ENCODE results near the gene SRBD1. TPM values are rescaled to one million over a fixed set of nuclear protein-coding genes. Genes with fewer than 3 reads are reported as not detected.
A peak's percentile ranks its signal among the peaks of the same experiment; 100 is the strongest.

SRBD1 gene
- total RNA-seq, 1 experiment from 2014 or later, result 17.3 TPM

GRCh38 chr2:45612731-45613130 lies 1.7 kb upstream of the SRBD1 start:
- Mint-ChIP-seq H3K4me3 (ENCODE audit: unreplicated experiment) (no peak overlapping the region), H3K9me3 (ENCODE audit: unreplicated experiment) (no peaks in the 10 kb centered on the region), H3K36me3 (ENCODE audit: insufficient read depth, unreplicated experiment) (no peaks in the 10 kb centered on the region), H3K27ac (ENCODE audit: low read depth, unreplicated experiment) (peak overlapping the region; percentile 94), H3K27me3 (ENCODE audit: insufficient read depth, unreplicated experiment) (no peaks in the 10 kb centered on the region), H3K4me1 (ENCODE audit: insufficient read depth, unreplicated experiment) (peaks cover 51% of the 10 kb centered on the region)
- ChIA-PET POLR2A (interaction anchor here (0.8 kb wide), 1 partner anchor 380 kb away, joined by 3 read pairs; no protein-coding TSS in a partner anchor), CTCF (interaction anchor here (0.5 to 2.5 kb wide), 4 partner anchors 23 to 118 kb away, joined by 3 to 11 read pairs (median 4); no protein-coding TSS in a partner anchor)
- intact Hi-C loops (cut with micrococcal nuclease), result no loop called here
- no TSS peak for BruUV-seq (replicated peaks)
- TF ChIP-seq CTCF (IDR thresholded peaks at IDR 0.05; ENCODE audit: unreplicated experiment), result no peak
- DNase-seq (ENCODE audit: unreplicated experiment), result peak; percentile 70

GRCh38 chr2:45612285-45612684 lies 1.2 kb upstream of the SRBD1 start:
- Mint-ChIP-seq H3K4me3 (ENCODE audit: unreplicated experiment) (peak overlapping the region; percentile 96), H3K36me3 (ENCODE audit: insufficient read depth, unreplicated experiment) (no peaks in the 10 kb centered on the region), H3K9me3 (ENCODE audit: unreplicated experiment) (no peaks in the 10 kb centered on the region), H3K27me3 (ENCODE audit: insufficient read depth, unreplicated experiment) (no peaks in the 10 kb centered on the region), H3K27ac (ENCODE audit: low read depth, unreplicated experiment) (peak overlapping the region; percentile 94), H3K4me1 (ENCODE audit: insufficient read depth, unreplicated experiment) (peaks cover 55% of the 10 kb centered on the region)
- POLR2A ChIA-PET, result no interaction called here
- no TSS peak for BruUV-seq (replicated peaks)
- intact Hi-C loops (cut with micrococcal nuclease), result no loop called here
- peak; percentile 16 for DNase-seq (ENCODE audit: unreplicated experiment)
- CTCF ChIA-PET, result interaction anchor here (0.7 to 1.0 kb wide), 2 partner anchors 117 to 326 kb away, joined by 3 to 4 read pairs; no protein-coding TSS in a partner anchor
- no peak for TF ChIP-seq CTCF (IDR thresholded peaks at IDR 0.05; ENCODE audit: unreplicated experiment)

DNA sequence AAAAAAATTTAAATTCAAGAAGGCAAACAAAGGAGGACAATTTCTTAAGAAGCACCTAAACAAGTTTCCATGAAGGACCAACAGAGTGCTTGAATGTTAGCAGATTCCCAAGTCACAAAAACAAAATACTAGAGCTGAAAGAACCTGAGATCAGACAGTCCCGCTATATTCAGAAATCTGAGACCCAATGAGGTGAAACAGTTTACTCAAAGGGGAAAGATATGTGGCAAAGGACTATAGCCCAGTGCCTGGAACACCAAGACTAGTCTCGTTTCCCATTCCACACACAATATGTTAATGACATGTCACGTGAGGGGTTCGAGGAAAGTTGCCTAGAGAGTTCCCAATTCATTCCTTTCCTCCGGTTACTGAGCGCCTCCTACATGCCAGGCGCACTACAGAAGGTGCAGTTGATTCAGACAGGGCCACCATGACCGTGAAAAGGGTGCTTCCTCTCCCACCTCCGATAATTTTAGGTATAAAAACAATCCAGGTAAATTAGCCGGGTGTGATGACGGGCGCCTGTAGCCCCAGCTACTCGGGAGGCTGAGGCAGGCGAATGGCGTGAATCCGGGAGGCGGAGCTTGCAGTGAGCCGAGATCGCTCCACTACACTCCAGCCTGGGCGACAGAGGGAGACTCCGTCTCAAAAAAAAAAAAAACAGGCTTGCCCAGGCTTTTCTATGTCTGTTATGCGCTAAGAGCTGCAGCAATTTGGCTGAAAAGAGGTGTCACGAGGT lies 617 bp downstream of the SRBD1 start:
- Mint-ChIP-seq H3K4me3 (ENCODE audit: unreplicated experiment) (peak overlapping the region; percentile 96), H3K9me3 (ENCODE audit: unreplicated experiment) (no peaks in the 10 kb centered on the region), H3K27me3 (ENCODE audit: insufficient read depth, unreplicated experiment) (no peaks in the 10 kb centered on the region), H3K27ac (ENCODE audit: low read depth, unreplicated experiment) (peak overlapping the region; percentile 94), H3K36me3 (ENCODE audit: insufficient read depth, unreplicated experiment) (no peaks in the 10 kb centered on the region), H3K4me1 (ENCODE audit: insufficient read depth, unreplicated experiment) (peaks cover 53% of the 10 kb centered on the region)
- peak; percentile 73 for DNase-seq (ENCODE audit: unreplicated experiment)
- TF ChIP-seq CTCF (IDR thresholded peaks at IDR 0.05; ENCODE audit: unreplicated experiment), result peak; percentile 31
- ChIA-PET CTCF (interaction anchor here (0.6 to 2.0 kb wide), 15 partner anchors 13 to 720 kb away, joined by 3 to 17 read pairs (median 3); no protein-coding TSS in a partner anchor), POLR2A (interaction anchor here (0.5 to 2.2 kb wide), 22 partner anchors 9 to 1249 kb away, joined by 3 to 11 read pairs (median 4); partner anchors contain the start of genes PREPL, PRKCE and SIX2)
- TSS peak; percentile 72 for BruUV-seq (replicated peaks)
- intact Hi-C loops (cut with micrococcal nuclease), result loop anchor here (1.0 kb wide), 1 partner anchor 25 kb away; no protein-coding TSS in a partner anchor

DNA sequence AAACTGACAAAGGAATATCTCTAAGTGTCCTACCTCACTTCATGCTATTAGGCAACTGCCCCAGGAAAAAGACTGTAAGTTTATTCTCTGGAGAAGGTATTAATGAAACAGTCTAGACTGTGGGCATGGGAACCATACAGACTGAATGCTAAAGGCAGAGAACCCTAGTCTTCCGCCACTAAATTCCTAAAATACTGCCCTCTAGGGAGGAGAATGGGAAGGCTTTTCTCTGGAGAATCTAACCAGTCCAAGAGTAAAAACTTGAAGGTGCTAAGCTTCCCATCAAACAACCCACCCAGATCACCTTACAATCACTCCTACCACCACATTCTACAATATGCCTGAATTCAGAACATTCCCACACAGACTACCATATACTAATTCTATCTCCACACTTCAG lies 3.4 kb downstream of the SRBD1 start:
- no peak overlapping the region for H3K4me3 Mint-ChIP-seq (ENCODE audit: unreplicated experiment)
- H3K27ac Mint-ChIP-seq (ENCODE audit: low read depth, unreplicated experiment), result no peak overlapping the region
- peaks cover 12% of the 10 kb centered on the region for H3K36me3 Mint-ChIP-seq (ENCODE audit: insufficient read depth, unreplicated experiment)
- H3K9me3 Mint-ChIP-seq (ENCODE audit: unreplicated experiment), result no peaks in the 10 kb centered on the region
- BruUV-seq (replicated peaks), result no TSS peak
- H3K27me3 Mint-ChIP-seq (ENCODE audit: insufficient read depth, unreplicated experiment), result no peaks in the 10 kb centered on the region
- peak; percentile 32 for TF ChIP-seq CTCF (IDR thresholded peaks at IDR 0.05; ENCODE audit: unreplicated experiment)
- ChIA-PET CTCF (interaction anchor here (0.6 to 2.2 kb wide), 7 partner anchors 10 to 637 kb away, joined by 3 to 15 read pairs (median 4); no protein-coding TSS in a partner anchor), POLR2A (interaction anchor here (0.8 to 1.2 kb wide), 2 partner anchors 10 to 19 kb away, joined by 3 read pairs; no protein-coding TSS in a partner anchor)
- intact Hi-C loops (cut with micrococcal nuclease), result no loop called here
- peaks cover 47% of the 10 kb centered on the region for H3K4me1 Mint-ChIP-seq (ENCODE audit: insufficient read depth, unreplicated experiment)
- peak; percentile 53 for DNase-seq (ENCODE audit: unreplicated experiment)

All from MCF 10A (cell line).